HepG2 (cell line): Measurements from ENCODE around the gene CDH13. TPM values are rescaled to one million over a fixed set of nuclear protein-coding genes. Genes with fewer than 3 reads are reported as not detected.

Experiments
- ATAC-seq: fragments of 200-7000 bp; cut with Tn5 transposase; 3 replicates; pipeline ENCODE4 v1.9.1; 2020; ENCODE audit warnings: mild to moderate bottlenecking, moderate library complexity
- BruUV-seq: library from RNA; stranded (reverse); fragments of 400-500 nt; replicated peaks from 2 replicates; lab custom pipeline; 2021; lab: Mats Ljungman, UMichigan
- CTCF ChIA-PET: fragments of 300-600 bp; formaldehyde crosslinking; extraction: SDS; loops from one replicate; lab custom pipeline; 2021; ENCODE audit warnings: low total read pairs, inconsistent platforms, low intra/inter-chr PET ratio; lab: Yijun Ruan, JAX
- POLR2A ChIA-PET: fragments of 350-600 bp; sonication (Branson Sonifier 250); formaldehyde crosslinking; loops from one replicate; lab custom pipeline; 2020; ENCODE audit warnings: antibody characterized with exemption, inconsistent platforms; lab: Yijun Ruan, JAX
- DNase-seq: peaks from one replicate; pipeline ENCODE4 v3.0.0-alpha.2; 2015; ENCODE audit warnings: low spot score
- FAIRE-seq: peaks from 3 replicates; lab custom pipeline; 2011; peaks lifted over from hg19 to GRCh38; lab: Jason Lieb, UNC
- H2AFZ ChIP-seq: one replicate; pipeline ENCODE4 v1.6.1; 2011; ENCODE audit warnings: low read length, inconsistent platforms
- H3K27ac ChIP-seq: fragments of 300-600 bp; 3 replicates; pipeline ENCODE4 v1.8.0; 2011; ENCODE audit warnings: mixed run types, mild to moderate bottlenecking, mixed read lengths, low read length, inconsistent platforms; ENCODE audit not compliant: insufficient read depth; ENCODE audit errors: extremely low read length
- H3K27me3 ChIP-seq, 2 experiments: fragments of 200-600 bp in 1 of 2; 2 replicates in 1 of 2; 3 replicates in 1 of 2; pipeline versions ENCODE4 v1.6.0 to v1.8.0; 2011; ENCODE audit warnings: low read length in 2 of 2, mild to moderate bottlenecking in 2 of 2, moderate library complexity in 2 of 2, inconsistent platforms in 1 of 2; ENCODE audit not compliant: insufficient read depth in 2 of 2, control insufficient read depth in 1 of 2
- H3K36me3 ChIP-seq, 2 experiments: fragments of 200-600 bp in 1 of 2; replicated peaks in 1 of 2; 2 replicates in 1 of 2; 3 replicates in 1 of 2; pipeline versions ENCODE4 v1.5.1 to v1.8.0; 2011; ENCODE audit warnings: low read length in 2 of 2, inconsistent platforms in 1 of 2; ENCODE audit not compliant: insufficient read depth in 2 of 2, control insufficient read depth in 1 of 2
- H3K4me1 ChIP-seq: 2 replicates; pipeline ENCODE4 v1.5.1; 2012; ENCODE audit warnings: low read length, inconsistent platforms; ENCODE audit not compliant: insufficient read depth
- H3K4me2 ChIP-seq: 2 replicates; pipeline ENCODE4 v1.6.0; 2011; ENCODE audit warnings: low read depth, low read length, inconsistent platforms
- H3K4me3 ChIP-seq, 3 experiments: fragments of 200-600 bp in 1 of 3; sonication (generic), shearing (Covaris generic) in 1 of 3; replicated peaks in 1 of 3; 2 replicates each; pipeline ENCODE4 v1.5.1; 2011 to 2016; ENCODE audit warnings: low read length in 3 of 3, inconsistent platforms in 2 of 3, low read depth in 2 of 3, mild to moderate bottlenecking in 2 of 3, control low read depth in 1 of 3, mixed read lengths in 1 of 3; ENCODE audit not compliant: insufficient read depth in 1 of 3
- H3K79me2 ChIP-seq: one replicate; pipeline ENCODE4 v1.6.1; 2011; ENCODE audit warnings: low read length, inconsistent platforms; ENCODE audit not compliant: insufficient read depth
- H3K9ac ChIP-seq: 2 replicates; pipeline ENCODE4 v1.6.0; 2011; ENCODE audit warnings: mild to moderate bottlenecking, low read depth, low read length, inconsistent platforms; ENCODE audit not compliant: insufficient read depth
- H3K9me3 ChIP-seq: 2 replicates; pipeline ENCODE4 v1.5.1; 2012; ENCODE audit warnings: mild to moderate bottlenecking, low read length
- H4K20me1 ChIP-seq: 2 replicates; pipeline ENCODE4 v1.6.0; 2011; ENCODE audit warnings: inconsistent platforms, mild to moderate bottlenecking, low read length, moderate library complexity; ENCODE audit not compliant: insufficient read depth
- ATF3 ChIP-seq: sonication (generic); formaldehyde crosslinking; IDR thresholded peaks from 2 replicates; pipeline ENCODE4 v1.4.0; 2020; ENCODE audit warnings: missing genetic modification reagents
- DZIP1 ChIP-seq: sonication (generic); formaldehyde crosslinking; IDR thresholded peaks from 2 replicates; pipeline ENCODE4 v1.5.0; 2020; ENCODE audit warnings: mild to moderate bottlenecking, missing genetic modification reagents
- HDAC2 ChIP-seq: sonication (generic); formaldehyde crosslinking; IDR thresholded peaks from 2 replicates; pipeline ENCODE4 v1.4.0; 2020; ENCODE audit warnings: missing genetic modification reagents
- PBX2 ChIP-seq: IDR thresholded peaks from 2 replicates; pipeline ENCODE4 v1.6.1; 2016; ENCODE audit warnings: control low read depth
- SOX6 ChIP-seq, 2 experiments: fragments of 450-650 bp in 1 of 2; sonication (generic) in 1 of 2; formaldehyde crosslinking in 1 of 2; IDR thresholded peaks; 2 replicates each; pipeline versions ENCODE4 v1.4.0 to v1.6.1; 2017 to 2020; ENCODE audit warnings: antibody characterized with exemption in 1 of 2, mild to moderate bottlenecking in 1 of 2, missing genetic modification reagents in 1 of 2
- ZEB1 ChIP-seq: IDR thresholded peaks from 2 replicates; pipeline ENCODE4 v1.6.1; 2012; ENCODE audit warnings: mild to moderate bottlenecking, low read depth, inconsistent platforms; ENCODE audit not compliant: insufficient replicate concordance
- ZNF337 ChIP-seq: sonication (generic); formaldehyde crosslinking; IDR thresholded peaks from 2 replicates; pipeline ENCODE4 v1.5.1; 2020; ENCODE audit warnings: missing genetic modification reagents, low read depth, mild to moderate bottlenecking, borderline replicate concordance
- ZNF660 ChIP-seq: sonication (generic); formaldehyde crosslinking; IDR thresholded peaks from 2 replicates; pipeline ENCODE4 v1.5.1; 2020; ENCODE audit warnings: mild to moderate bottlenecking, low read depth, missing genetic modification reagents, borderline replicate concordance
- ZNF878 ChIP-seq: sonication (generic); formaldehyde crosslinking; IDR thresholded peaks from 2 replicates; pipeline ENCODE4 v1.8.1; 2023; ENCODE audit warnings: mild to moderate bottlenecking, missing genetic modification reagents, moderate library complexity
- WGBS: methylation state at CpG from one replicate; pipeline ENCODE4 v1.1.6; 2017; ENCODE audit warnings: low lambda C conversion rate; 5-methylcytosine and 5-hydroxymethylcytosine counted together
- in situ Hi-C: cut with HindIII; loops from 2 replicates; pipeline ENCODE4 v1.10.0; 2017; ENCODE audit warnings: low pct_unique_long_range_greater_than_20kb; ENCODE audit not compliant: extremely low pct_ligation_motif_present
- intact Hi-C: fragments of 100-400 bp; cut with micrococcal nuclease; formaldehyde crosslinking; loops from one replicate; pipeline ENCODE4 v1.10.0; 2022; ENCODE audit not compliant: unreplicated experiment
- polyA plus RNA-seq, 8 experiments: library from polyadenylated mRNA; depleted of rRNA in 3 of 8; stranded (reverse) in 7 of 8; unstranded in 1 of 8; fragments of >200 nt; fragmentation: Illumina TruSeq in 4 of 8; extraction: Trizol in 4 of 8; gene quantifications; 2 replicates each; pipeline versions ENCODE4 v1.2.1 to v1.2.3, GENCODE V29; 2011 to 2016; ENCODE audit warnings: low read depth in 4 of 8, missing spikeins in 1 of 8, mixed read lengths in 1 of 8; ENCODE audit not compliant: insufficient read depth in 1 of 8
- total RNA-seq, 5 experiments: library from RNA; depleted of rRNA; stranded (reverse); fragments of >200 nt; fragmentation: Illumina TruSeq; extraction: Trizol; gene quantifications; 2 replicates each; pipeline ENCODE4 v1.2.3, GENCODE V29; 2016; ENCODE audit warnings: low read depth in 1 of 5

The CDH13 gene
- total and polyA plus RNA-seq, 2 of the 13 experiments (the other 11 are each of a cell fraction or from before 2014, with no cell fraction given): not detected

GRCh38 chr16:83674931-83675535 is 1048.3 kb downstream of the CDH13 start:
- in situ Hi-C loops (no loop called here), intact Hi-C loops (no loop called here)
- no peaks in the 10 kb centered on the region for H4K20me1 ChIP-seq
- 0% methylated on average over 5 of the region's 5 CpGs for WGBS
- H3K4me1 ChIP-seq: no peaks in the 10 kb centered on the region
- no peak overlapping the region for H3K4me3 ChIP-seq
- no peak overlapping the region for H2AFZ ChIP-seq
- ATAC-seq: no peak
- H3K27ac ChIP-seq: no peak overlapping the region
- H3K9ac ChIP-seq: no peak overlapping the region
- peaks cover 1 to 35% of the 10 kb centered on the region in 2 experiments; a peak in 3 of 5 replicates for H3K27me3 ChIP-seq
- no peak for FAIRE-seq
- BruUV-seq: no TSS peak
- POLR2A ChIA-PET: no interaction called here
- TF ChIP-seq ZNF337 (CRISPR knock-in tag) (no peak), ZNF660 (CRISPR knock-in tag) (no peak), ZNF878 (CRISPR knock-in tag) (no peak), PBX2 (no peak), ZEB1 (no peak), ATF3 (CRISPR knock-in tag) (no peak), HDAC2 (CRISPR knock-in tag) (no peak), SOX6 (IDR thresholded peaks at IDR 0.05) (no peak), SOX6 (CRISPR knock-in tag; IDR thresholded peaks at IDR 0.05) (no peak), DZIP1 (CRISPR knock-in tag) (no peak)
- TF ChIP-seq, all 625 proteins: peak for 0
- no peak for DNase-seq
- H3K4me2 ChIP-seq: no peak overlapping the region
- H3K79me2 ChIP-seq: no peaks in the 10 kb centered on the region
- peaks cover 6% of the 10 kb centered on the region; the same call in 1 of the 2 replicates for H3K9me3 ChIP-seq
- H3K36me3 ChIP-seq: no peaks in the 10 kb centered on the region
- CTCF ChIA-PET: no interaction called here
